Measurements from ENCODE around the gene NLGN3.

DNA sequence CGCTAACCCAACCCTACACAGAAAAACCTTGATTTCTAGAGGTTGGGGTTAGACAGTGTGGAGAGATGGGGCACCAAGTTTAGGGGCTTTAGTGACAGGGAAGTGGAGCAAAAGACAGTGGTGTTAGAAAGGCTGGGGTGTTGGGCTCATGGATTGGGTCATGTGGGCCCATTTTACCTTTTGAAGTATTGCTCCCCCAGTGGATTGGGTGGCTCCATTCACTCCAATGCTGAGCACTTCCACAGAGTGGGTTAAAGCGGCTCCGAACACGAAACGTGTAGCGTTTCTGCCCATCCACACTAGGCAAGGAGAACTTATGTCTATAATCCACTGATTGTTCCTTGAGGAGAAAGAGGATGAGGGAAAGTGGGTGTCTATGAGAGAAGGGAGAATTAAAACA is 35.6 kb upstream of the NLGN3 start:
- no peak for TF ChIP-seq CTCF (IDR thresholded peaks at IDR 0.05)
- no peak for TF ChIP-seq POLR2A (IDR thresholded peaks at IDR 0.05)

Data from lower leg skin (tissue), 3 donors.